Smooth muscle cell (in vitro differentiated cells): Measurements from ENCODE around the gene GSTA3. TPM values are rescaled to one million over a fixed set of nuclear protein-coding genes. Genes with fewer than 3 reads are reported as not detected.

Experiments
- DNase-seq: peaks from one replicate; lab custom pipeline; 2025; ENCODE audit not compliant: unreplicated experiment; lab: John Stamatoyannopoulos, UW
- H2AFZ ChIP-seq: fragments of 200-600 bp; sonication (generic); 2 replicates; pipeline ENCODE4 v1.6.0; 2016; ENCODE audit warnings: antibody characterized with exemption, low read depth, mild to moderate bottlenecking
- H3F3A ChIP-seq: fragments of 200-600 bp; sonication (generic); 2 replicates; pipeline ENCODE4 v1.6.0; 2017; ENCODE audit warnings: antibody characterized with exemption, low read depth
- H3K27ac ChIP-seq: fragments of 200-600 bp; sonication (generic); 2 replicates; pipeline ENCODE4 v1.5.1; 2016; ENCODE audit warnings: low read depth, mild to moderate bottlenecking
- H3K27me3 ChIP-seq: fragments of 200-600 bp; sonication (generic); 2 replicates; pipeline ENCODE4 v1.6.1; 2016; ENCODE audit warnings: low read depth, mild to moderate bottlenecking
- H3K36me3 ChIP-seq: fragments of 200-600 bp; sonication (generic); 2 replicates; pipeline ENCODE4 v1.5.1; 2016; ENCODE audit warnings: low read depth
- H3K4me1 ChIP-seq: fragments of 200-600 bp; sonication (generic); 2 replicates; pipeline ENCODE4 v1.5.1; 2016; ENCODE audit warnings: low read depth
- H3K4me2 ChIP-seq: fragments of 200-600 bp; sonication (generic); 2 replicates; pipeline ENCODE4 v1.6.0; 2016; ENCODE audit warnings: mild to moderate bottlenecking
- H3K4me3 ChIP-seq: fragments of 200-600 bp; sonication (generic); 2 replicates; pipeline ENCODE4 v1.5.1; 2016; ENCODE audit warnings: mild to moderate bottlenecking
- H3K79me2 ChIP-seq: fragments of 200-600 bp; sonication (generic); 2 replicates; pipeline ENCODE4 v1.6.0; 2016; ENCODE audit warnings: low read depth, mild to moderate bottlenecking
- H3K9ac ChIP-seq: fragments of 200-600 bp; sonication (generic); 2 replicates; pipeline ENCODE4 v1.6.0; 2016; ENCODE audit warnings: low read depth
- H3K9me3 ChIP-seq: fragments of 200-600 bp; sonication (generic); replicated peaks from 2 replicates; pipeline ENCODE4 v1.5.1; 2016; ENCODE audit warnings: low read depth
- H4K20me1 ChIP-seq: fragments of 200-600 bp; sonication (generic); 2 replicates; pipeline ENCODE4 v1.6.0; 2016; ENCODE audit warnings: low read depth
- WGBS: methylation state at CpG from one replicate; pipeline ENCODE4 v1.1.7; 2016; ENCODE audit warnings: low lambda C conversion rate; 5-methylcytosine and 5-hydroxymethylcytosine counted together
- polyA plus RNA-seq: library from polyadenylated mRNA; unstranded; fragments of >200 nt; fragmentation: Nextera tagmentation; extraction: Ambion mirVana; gene quantifications from 2 replicates; pipeline ENCODE4 v1.2.1, GENCODE V29; 2016
- total RNA-seq: library from RNA; depleted of rRNA; stranded (reverse); fragments of >200 nt; gene quantifications from 2 replicates; pipeline ENCODE4 v1.2.3, GENCODE V29; 2014
- TF ChIP-seq, protein P1 (sequence below): fragments of 200-600 bp; sonication (generic); IDR thresholded peaks from 2 replicates; pipeline ENCODE4 v1.5.1; 2017; ENCODE audit warnings: borderline replicate concordance, mild to moderate bottlenecking, antibody characterized with exemption; ENCODE audit not compliant: insufficient read depth, poor library complexity, severe bottlenecking

The GSTA3 gene
- total and polyA plus RNA-seq, 2 experiments from 2014 or later = not detected

DNA sequence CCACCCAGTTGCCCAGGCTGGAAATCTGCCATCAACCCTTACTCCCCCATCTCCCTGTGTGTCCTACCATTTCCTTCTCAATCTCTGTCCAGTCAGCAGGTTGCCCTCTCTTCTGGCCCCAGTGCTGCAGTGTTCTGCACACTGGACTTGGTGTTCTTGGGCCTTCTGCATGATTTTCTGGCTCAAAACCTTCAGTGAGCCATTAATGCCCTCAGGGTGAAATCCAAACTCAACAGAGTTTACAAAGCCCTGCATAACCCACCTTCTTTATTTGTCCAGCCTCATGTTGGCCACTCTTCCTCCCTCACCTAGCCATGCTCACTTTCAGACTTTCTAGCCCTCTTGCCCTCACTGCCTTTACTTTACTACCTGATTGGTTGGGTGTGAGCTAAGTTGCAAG is 5.0 kb upstream of the GSTA3 start:
- no peaks in the 10 kb centered on the region for H3K27me3 ChIP-seq
- TF ChIP-seq, protein P1, sequence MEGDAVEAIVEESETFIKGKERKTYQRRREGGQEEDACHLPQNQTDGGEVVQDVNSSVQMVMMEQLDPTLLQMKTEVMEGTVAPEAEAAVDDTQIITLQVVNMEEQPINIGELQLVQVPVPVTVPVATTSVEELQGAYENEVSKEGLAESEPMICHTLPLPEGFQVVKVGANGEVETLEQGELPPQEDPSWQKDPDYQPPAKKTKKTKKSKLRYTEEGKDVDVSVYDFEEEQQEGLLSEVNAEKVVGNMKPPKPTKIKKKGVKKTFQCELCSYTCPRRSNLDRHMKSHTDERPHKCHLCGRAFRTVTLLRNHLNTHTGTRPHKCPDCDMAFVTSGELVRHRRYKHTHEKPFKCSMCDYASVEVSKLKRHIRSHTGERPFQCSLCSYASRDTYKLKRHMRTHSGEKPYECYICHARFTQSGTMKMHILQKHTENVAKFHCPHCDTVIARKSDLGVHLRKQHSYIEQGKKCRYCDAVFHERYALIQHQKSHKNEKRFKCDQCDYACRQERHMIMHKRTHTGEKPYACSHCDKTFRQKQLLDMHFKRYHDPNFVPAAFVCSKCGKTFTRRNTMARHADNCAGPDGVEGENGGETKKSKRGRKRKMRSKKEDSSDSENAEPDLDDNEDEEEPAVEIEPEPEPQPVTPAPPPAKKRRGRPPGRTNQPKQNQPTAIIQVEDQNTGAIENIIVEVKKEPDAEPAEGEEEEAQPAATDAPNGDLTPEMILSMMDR = no peak
- H3K9me3 ChIP-seq = no peaks in the 10 kb centered on the region
- H4K20me1 ChIP-seq = no peaks in the 10 kb centered on the region
- no peak overlapping the region for H3K4me3 ChIP-seq
- no peaks in the 10 kb centered on the region for H3K79me2 ChIP-seq
- DNase-seq = no peak
- no peak overlapping the region for H3K4me2 ChIP-seq
- H3K9ac ChIP-seq = no peak overlapping the region
- no peaks in the 10 kb centered on the region for H3K36me3 ChIP-seq
- H3K4me1 ChIP-seq = no peaks in the 10 kb centered on the region
- no peak overlapping the region for H3K27ac ChIP-seq
- H2AFZ ChIP-seq = no peak overlapping the region
- peaks cover 6% of the 10 kb centered on the region for H3F3A ChIP-seq

DNA sequence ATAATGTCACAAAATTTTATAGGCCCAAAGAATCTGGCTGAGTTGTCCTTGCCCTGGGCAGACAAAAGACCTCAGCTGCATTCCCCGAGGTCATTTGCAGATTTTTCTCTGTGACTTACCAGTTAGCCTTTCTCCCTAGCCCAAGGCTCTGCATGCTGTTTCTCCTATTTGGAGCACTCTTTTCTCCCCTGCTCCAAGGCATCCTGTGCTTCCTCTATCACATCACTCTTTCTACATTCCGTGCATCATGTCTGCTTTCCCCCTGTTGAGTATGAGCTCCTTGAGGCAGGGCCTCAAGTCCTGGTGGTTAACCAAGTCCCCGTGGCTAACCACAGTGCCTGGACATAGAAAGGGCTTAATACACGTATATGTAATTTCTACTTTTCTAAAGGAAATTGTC is 593 bp upstream of the GSTA3 start:
- DNase-seq = no peak
- TF ChIP-seq, protein P1 = no peak
- Histone ChIP-seq H3K9me3 (no peaks in the 10 kb centered on the region), H3K4me1 (no peaks in the 10 kb centered on the region), H3K79me2 (no peaks in the 10 kb centered on the region), H3F3A (peaks cover 6% of the 10 kb centered on the region), H3K9ac (no peak overlapping the region), H3K4me3 (no peak overlapping the region), H2AFZ (no peak overlapping the region), H3K27me3 (no peaks in the 10 kb centered on the region), H3K4me2 (no peak overlapping the region), H4K20me1 (no peaks in the 10 kb centered on the region), H3K27ac (no peak overlapping the region), H3K36me3 (no peaks in the 10 kb centered on the region)
- WGBS = 47% methylated on average over 4 of the region's 4 CpGs

DNA sequence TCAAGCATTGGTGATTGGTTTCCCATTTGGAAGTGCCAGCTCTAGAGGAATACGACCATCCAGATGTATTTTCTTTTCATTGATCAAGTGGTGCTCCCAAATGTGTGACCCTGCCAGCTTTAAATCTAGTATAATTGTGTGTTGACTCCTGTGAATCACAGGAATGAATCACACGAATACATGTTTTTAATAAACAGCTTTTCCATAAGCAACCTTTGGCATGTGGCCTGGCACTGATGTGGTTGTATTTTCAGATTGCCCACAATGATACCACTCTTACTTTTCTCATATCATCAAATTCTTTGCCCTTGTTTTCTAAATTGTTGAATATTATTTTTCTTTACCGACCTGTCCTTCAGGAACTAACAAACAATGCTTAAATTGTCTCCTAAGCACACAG is 367 bp downstream of the GSTA3 start:
- no peaks in the 10 kb centered on the region for H4K20me1 ChIP-seq
- no peaks in the 10 kb centered on the region for H3K79me2 ChIP-seq
- H3K4me3 ChIP-seq = no peak overlapping the region
- WGBS = 89% methylated on average over 3 of the region's 3 CpGs
- no peaks in the 10 kb centered on the region for H3K36me3 ChIP-seq
- no peak overlapping the region for H2AFZ ChIP-seq
- no peak for DNase-seq
- no peak overlapping the region for H3K4me2 ChIP-seq
- no peaks in the 10 kb centered on the region for H3K4me1 ChIP-seq
- TF ChIP-seq, protein P1 = no peak
- H3K27ac ChIP-seq = no peak overlapping the region
- H3K9ac ChIP-seq = no peak overlapping the region
- H3F3A ChIP-seq = peaks cover 6% of the 10 kb centered on the region
- no peaks in the 10 kb centered on the region for H3K27me3 ChIP-seq
- H3K9me3 ChIP-seq = no peaks in the 10 kb centered on the region

DNA sequence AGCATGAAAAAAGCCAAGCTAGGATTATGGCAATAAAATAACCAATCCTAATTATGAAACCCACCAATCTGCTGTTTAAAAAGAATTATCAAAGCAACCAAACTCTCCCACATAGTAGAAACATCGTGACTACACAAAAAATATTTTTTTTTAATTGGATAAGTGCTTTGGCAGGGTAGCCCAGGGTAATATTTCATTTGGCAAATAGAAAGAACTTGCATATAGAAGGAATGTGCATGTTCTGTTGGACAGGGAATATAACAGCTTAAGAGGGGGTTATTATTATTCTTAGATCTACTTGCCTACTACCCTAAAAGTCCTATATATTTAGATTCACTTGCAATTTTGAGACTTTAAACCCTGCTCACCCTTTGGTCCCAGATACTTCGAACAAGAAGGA is 972 bp downstream of the GSTA3 start:
- H3K79me2 ChIP-seq = no peaks in the 10 kb centered on the region
- 87% methylated on average over 2 of the region's 2 CpGs for WGBS
- no peak overlapping the region for H3K9ac ChIP-seq
- H3K36me3 ChIP-seq = no peaks in the 10 kb centered on the region
- no peaks in the 10 kb centered on the region for H3K9me3 ChIP-seq
- H3K27ac ChIP-seq = no peak overlapping the region
- H3K27me3 ChIP-seq = no peaks in the 10 kb centered on the region
- TF ChIP-seq, protein P1 = no peak
- no peak for DNase-seq
- no peak overlapping the region for H3K4me2 ChIP-seq
- no peaks in the 10 kb centered on the region for H4K20me1 ChIP-seq
- H3K4me3 ChIP-seq = no peak overlapping the region
- H3F3A ChIP-seq = peaks cover 6% of the 10 kb centered on the region
- no peaks in the 10 kb centered on the region for H3K4me1 ChIP-seq
- no peak overlapping the region for H2AFZ ChIP-seq
